ENCODE results near the gene KLHDC1. TPM values are rescaled to one million over a fixed set of nuclear protein-coding genes. Genes with fewer than 3 reads are reported as not detected.

KLHDC1 gene
- total RNA-seq = 3.4 and 4.0 TPM in 2 replicates

GRCh38 chr14:49692811-49693734 is at the start of gene KLHDC1:
TSS of gene KLHDC1 (plus strand) at chr14:49693120. CDS start at chr14:49693195, 75 bp downstream.

GRCh38 chr14:49687942-49688700 is 4.8 kb upstream of the KLHDC1 start, which contains the start of gene POLE2:
TSS of gene POLE2 (minus strand) at chr14:49688214. CDS start at chr14:49688203, 11 bp downstream.

GRCh38 chr14:49767571-49768300 is 74.8 kb downstream of the KLHDC1 start, which contains the start of gene KLHDC2:
TSS of gene KLHDC2 (plus strand) at chr14:49768153. CDS start at chr14:49768469, 316 bp downstream.

Other genes with a start within 250 kb of the KLHDC1 start
- gene RPS29, start 106.7 kb upstream of the KLHDC1 start, total RNA-seq = 300 and 418 TPM in 2 replicates
- 6.8 and 8.0 TPM in 2 replicates for gene LRR1, start 94.2 kb upstream of the KLHDC1 start, total RNA-seq
- 195 and 247 TPM in 2 replicates for gene RPL36AL, start 72.5 kb upstream of the KLHDC1 start, total RNA-seq
- gene MGAT2, start 72.3 kb upstream of the KLHDC1 start, total RNA-seq = 59.7 and 62.3 TPM in 2 replicates
- gene DNAAF2, start 57.9 kb upstream of the KLHDC1 start, total RNA-seq = 6.2 and 7.4 TPM in 2 replicates
- gene POLE2, start 4.9 kb upstream of the KLHDC1 start, total RNA-seq = 2.8 and 5.0 TPM in 2 replicates
- 93.6 and 97.5 TPM in 2 replicates for gene KLHDC2, start 75.0 kb downstream of the KLHDC1 start, total RNA-seq
- gene NEMF, start 159.7 kb downstream of the KLHDC1 start, total RNA-seq = 67.0 and 72.1 TPM in 2 replicates
- gene ARF6, start 200.0 kb downstream of the KLHDC1 start, total RNA-seq = 62.5 and 68.7 TPM in 2 replicates

Data from smooth muscle cell of the pulmonary artery (primary cell).